Measurements from ENCODE around the gene CRYGS. TPM values are rescaled to one million over a fixed set of nuclear protein-coding genes. Genes with fewer than 3 reads are reported as not detected.
"Not testable (repeated sequence)": the region's sequence is repeated elsewhere in the genome, so short reads cannot be mapped to it uniquely, and the experiment has no call there.

The CRYGS gene
- total RNA-seq, 4 donors from 2014 or later, result 0.77 to 6.2 (median 2.4) TPM; not detected in 1

DNA sequence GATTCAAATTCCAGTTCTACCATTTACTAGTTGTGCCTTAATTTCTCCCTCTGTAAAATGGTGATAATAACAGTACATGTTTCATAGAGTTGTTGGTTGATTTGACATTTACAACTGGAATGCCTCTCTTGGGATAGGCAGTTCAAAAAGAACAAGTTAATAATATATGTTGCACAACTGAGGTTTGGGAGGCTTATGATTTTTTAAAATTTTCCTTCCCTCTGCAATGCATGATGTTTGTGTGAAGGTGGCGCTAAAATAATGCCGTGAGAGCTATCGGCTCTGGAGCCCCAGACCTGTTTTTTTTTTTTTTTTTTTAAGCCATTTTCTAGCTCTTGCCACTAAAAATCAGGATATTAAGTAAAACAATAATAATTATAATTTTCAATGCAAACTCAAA lies 44.9 kb upstream of the CRYGS start:
- no peaks in the 10 kb centered on the region for H3K36me3 ChIP-seq
- no peak overlapping the region for H3K27ac ChIP-seq
- no peak overlapping the region for H3K4me3 ChIP-seq
- DNase-seq, result no peak
- TF ChIP-seq, protein P1, sequence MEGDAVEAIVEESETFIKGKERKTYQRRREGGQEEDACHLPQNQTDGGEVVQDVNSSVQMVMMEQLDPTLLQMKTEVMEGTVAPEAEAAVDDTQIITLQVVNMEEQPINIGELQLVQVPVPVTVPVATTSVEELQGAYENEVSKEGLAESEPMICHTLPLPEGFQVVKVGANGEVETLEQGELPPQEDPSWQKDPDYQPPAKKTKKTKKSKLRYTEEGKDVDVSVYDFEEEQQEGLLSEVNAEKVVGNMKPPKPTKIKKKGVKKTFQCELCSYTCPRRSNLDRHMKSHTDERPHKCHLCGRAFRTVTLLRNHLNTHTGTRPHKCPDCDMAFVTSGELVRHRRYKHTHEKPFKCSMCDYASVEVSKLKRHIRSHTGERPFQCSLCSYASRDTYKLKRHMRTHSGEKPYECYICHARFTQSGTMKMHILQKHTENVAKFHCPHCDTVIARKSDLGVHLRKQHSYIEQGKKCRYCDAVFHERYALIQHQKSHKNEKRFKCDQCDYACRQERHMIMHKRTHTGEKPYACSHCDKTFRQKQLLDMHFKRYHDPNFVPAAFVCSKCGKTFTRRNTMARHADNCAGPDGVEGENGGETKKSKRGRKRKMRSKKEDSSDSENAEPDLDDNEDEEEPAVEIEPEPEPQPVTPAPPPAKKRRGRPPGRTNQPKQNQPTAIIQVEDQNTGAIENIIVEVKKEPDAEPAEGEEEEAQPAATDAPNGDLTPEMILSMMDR (IDR thresholded peaks at IDR 0.05), result no peak
- TF ChIP-seq POLR2A (IDR thresholded peaks at IDR 0.05), result no peak
- intact Hi-C loops (cut with DNase I; ENCODE audit: low total_unique reads), result no loop called here
- H3K4me1 ChIP-seq, result no peaks in the 10 kb centered on the region
- no peaks in the 10 kb centered on the region for H3K9me3 ChIP-seq
- H3K27me3 ChIP-seq, result no peaks in the 10 kb centered on the region

DNA sequence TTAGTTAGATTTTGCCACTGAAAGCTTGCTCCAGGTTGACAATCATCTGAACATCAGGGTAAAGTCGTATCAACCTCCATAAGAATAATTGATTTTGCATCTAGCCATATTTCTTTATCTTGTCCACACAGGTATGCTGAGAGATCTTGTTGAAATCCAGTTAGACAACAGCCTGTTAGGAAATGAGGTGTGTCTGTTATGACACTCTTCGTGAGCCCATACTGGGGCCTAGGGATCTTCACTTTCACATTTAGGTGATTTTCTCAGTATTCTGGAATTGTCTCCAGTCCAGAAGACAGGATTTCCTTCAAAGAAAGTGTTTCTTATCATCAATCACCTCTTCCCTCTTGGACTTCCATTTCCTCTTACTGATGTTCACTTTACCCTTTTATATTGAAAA lies 44.5 kb upstream of the CRYGS start:
- intact Hi-C loops (cut with DNase I; ENCODE audit: low total_unique reads), result no loop called here
- DNase-seq, result no peak
- H3K27me3 ChIP-seq, result no peaks in the 10 kb centered on the region
- no peak overlapping the region for H3K27ac ChIP-seq
- no peak overlapping the region for H3K4me3 ChIP-seq
- no peaks in the 10 kb centered on the region for H3K9me3 ChIP-seq
- TF ChIP-seq POLR2A (IDR thresholded peaks at IDR 0.05), result no peak
- TF ChIP-seq, protein P1 (IDR thresholded peaks at IDR 0.05), result no peak
- no peaks in the 10 kb centered on the region for H3K36me3 ChIP-seq
- H3K4me1 ChIP-seq, result no peaks in the 10 kb centered on the region

DNA sequence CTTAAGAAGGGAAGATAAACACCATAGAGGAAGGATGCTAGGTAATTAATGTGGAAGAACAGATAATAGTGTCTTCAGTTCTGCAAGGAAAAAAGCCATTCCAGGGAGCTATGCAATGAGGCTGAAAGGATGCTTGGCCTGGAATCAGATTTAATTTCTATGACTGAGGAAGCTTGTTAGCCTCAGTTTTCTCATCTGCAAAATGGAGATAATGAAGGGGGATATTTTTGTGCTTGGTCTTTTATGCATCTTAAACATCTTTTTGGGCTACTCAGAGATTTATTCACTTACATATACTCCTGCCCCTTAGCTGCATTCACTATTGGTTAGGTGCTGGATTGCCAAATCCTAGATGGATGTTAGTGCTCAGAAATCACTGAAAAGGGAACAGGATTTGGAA lies 43.0 kb upstream of the CRYGS start:
- intact Hi-C loops (cut with DNase I; ENCODE audit: low total_unique reads), result no loop called here
- Histone ChIP-seq H3K4me1 (no peaks in the 10 kb centered on the region), H3K9me3 (no peaks in the 10 kb centered on the region), H3K27me3 (no peaks in the 10 kb centered on the region), H3K4me3 (no peak overlapping the region), H3K27ac (no peak overlapping the region), H3K36me3 (no peaks in the 10 kb centered on the region)
- no peak for DNase-seq
- no peak for TF ChIP-seq POLR2A (IDR thresholded peaks at IDR 0.05)
- TF ChIP-seq, protein P1 (IDR thresholded peaks at IDR 0.05), result no peak

DNA sequence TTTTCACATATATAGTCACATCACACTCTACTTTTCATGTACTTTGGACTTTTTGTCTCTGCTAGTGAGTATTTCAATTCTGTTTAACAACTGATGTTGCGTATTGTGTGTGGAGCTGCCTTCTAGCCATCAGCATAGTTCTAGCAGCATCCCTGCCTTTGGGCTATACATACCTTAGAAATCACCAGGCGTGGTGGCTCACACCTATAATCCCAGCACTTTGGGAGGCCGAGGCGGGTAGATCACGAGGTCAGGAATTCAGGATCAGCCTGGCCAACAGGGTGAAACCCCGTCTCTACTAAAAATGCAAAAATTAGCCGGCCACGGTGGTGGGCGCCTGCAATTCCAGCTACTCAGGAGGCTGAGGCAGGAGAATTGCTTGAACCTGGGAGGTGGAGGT lies 42.1 kb upstream of the CRYGS start:
- intact Hi-C loops (cut with DNase I; ENCODE audit: low total_unique reads); DNase-seq; H3K36me3 ChIP-seq: not testable (repeated sequence)

DNA sequence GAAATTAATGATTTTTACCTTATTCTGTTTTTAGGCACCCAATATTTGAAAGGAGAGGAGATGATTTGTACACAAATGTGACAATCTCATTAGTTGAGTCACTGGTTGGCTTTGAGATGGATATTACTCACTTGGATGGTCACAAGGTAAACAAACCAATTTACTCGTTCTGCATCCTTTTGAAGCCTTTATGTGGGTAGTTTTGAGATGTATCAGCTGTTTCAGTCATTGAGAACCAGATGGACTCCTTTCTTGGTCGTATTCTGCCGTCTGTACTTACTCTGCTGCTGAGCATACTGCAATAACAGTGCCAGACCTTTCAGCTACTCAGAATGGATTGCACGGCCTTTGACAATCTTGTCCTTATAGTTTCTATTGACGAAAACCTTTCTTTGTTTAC lies 39.7 kb upstream of the CRYGS start:
- H3K9me3 ChIP-seq, result no peaks in the 10 kb centered on the region
- TF ChIP-seq, protein P1 (IDR thresholded peaks at IDR 0.05), result no peak
- TF ChIP-seq POLR2A (IDR thresholded peaks at IDR 0.05), result no peak
- no peak overlapping the region for H3K27ac ChIP-seq
- H3K36me3 ChIP-seq, result no peaks in the 10 kb centered on the region
- intact Hi-C loops (cut with DNase I; ENCODE audit: low total_unique reads), result no loop called here
- no peak overlapping the region for H3K4me3 ChIP-seq
- no peaks in the 10 kb centered on the region for H3K4me1 ChIP-seq
- no peak for DNase-seq
- no peaks in the 10 kb centered on the region for H3K27me3 ChIP-seq

More for the DNA sequence above, 42.1 kb upstream of the CRYGS start:
- H3K27me3 ChIP-seq, H3K4me3 ChIP-seq, H3K9me3 ChIP-seq, H3K4me1 ChIP-seq, H3K27ac ChIP-seq: not testable (repeated sequence)

DNA sequence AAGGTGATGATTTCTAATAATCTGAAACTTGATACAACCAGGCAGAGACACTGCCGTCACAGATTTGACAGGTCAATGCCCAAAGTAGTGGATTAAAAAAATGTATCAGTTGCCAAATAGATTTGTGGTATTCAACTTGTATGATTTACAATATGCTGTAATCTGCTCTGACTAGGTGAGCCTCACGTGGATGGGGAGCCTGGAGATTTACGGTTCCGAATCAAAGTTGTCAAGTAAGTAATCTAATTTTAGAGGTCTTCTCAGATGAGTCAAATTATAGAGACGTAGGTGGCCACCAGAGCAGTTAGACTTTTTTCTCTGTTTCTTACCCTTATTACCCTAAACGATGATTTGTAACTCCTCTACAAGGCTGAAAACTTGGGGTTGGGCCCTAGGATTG lies 38.4 kb upstream of the CRYGS start:
- H3K36me3 ChIP-seq, result no peaks in the 10 kb centered on the region
- H3K27me3 ChIP-seq, result no peaks in the 10 kb centered on the region
- TF ChIP-seq POLR2A (IDR thresholded peaks at IDR 0.05), result no peak
- DNase-seq, result no peak
- no peak overlapping the region for H3K27ac ChIP-seq
- H3K4me1 ChIP-seq, result no peaks in the 10 kb centered on the region
- no peak overlapping the region for H3K4me3 ChIP-seq
- intact Hi-C loops (cut with DNase I; ENCODE audit: low total_unique reads), result no loop called here
- H3K9me3 ChIP-seq, result no peaks in the 10 kb centered on the region

Data from uterus (tissue), 4 donors.